Measurements from ENCODE around the gene CRYL1.
"Not testable (repeated sequence)": the region's sequence is repeated elsewhere in the genome, so short reads cannot be mapped to it uniquely, and the experiment has no call there.

Gene CRYL1

GRCh38 chr13:20442375-20442774 is 83.3 kb downstream of the CRYL1 start:
- TF ChIP-seq, protein P1, sequence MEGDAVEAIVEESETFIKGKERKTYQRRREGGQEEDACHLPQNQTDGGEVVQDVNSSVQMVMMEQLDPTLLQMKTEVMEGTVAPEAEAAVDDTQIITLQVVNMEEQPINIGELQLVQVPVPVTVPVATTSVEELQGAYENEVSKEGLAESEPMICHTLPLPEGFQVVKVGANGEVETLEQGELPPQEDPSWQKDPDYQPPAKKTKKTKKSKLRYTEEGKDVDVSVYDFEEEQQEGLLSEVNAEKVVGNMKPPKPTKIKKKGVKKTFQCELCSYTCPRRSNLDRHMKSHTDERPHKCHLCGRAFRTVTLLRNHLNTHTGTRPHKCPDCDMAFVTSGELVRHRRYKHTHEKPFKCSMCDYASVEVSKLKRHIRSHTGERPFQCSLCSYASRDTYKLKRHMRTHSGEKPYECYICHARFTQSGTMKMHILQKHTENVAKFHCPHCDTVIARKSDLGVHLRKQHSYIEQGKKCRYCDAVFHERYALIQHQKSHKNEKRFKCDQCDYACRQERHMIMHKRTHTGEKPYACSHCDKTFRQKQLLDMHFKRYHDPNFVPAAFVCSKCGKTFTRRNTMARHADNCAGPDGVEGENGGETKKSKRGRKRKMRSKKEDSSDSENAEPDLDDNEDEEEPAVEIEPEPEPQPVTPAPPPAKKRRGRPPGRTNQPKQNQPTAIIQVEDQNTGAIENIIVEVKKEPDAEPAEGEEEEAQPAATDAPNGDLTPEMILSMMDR (IDR thresholded peaks at IDR 0.05; ENCODE audit: low read depth, low read length), result no peak
- DNase-seq (ENCODE audit: extremely low read depth, low read depth), result no peak

GRCh38 chr13:20441879-20442278 is 83.8 kb downstream of the CRYL1 start:
- TF ChIP-seq, protein P1 (IDR thresholded peaks at IDR 0.05; ENCODE audit: low read depth, low read length), result no peak
- DNase-seq (ENCODE audit: extremely low read depth, low read depth), result no peak

DNA sequence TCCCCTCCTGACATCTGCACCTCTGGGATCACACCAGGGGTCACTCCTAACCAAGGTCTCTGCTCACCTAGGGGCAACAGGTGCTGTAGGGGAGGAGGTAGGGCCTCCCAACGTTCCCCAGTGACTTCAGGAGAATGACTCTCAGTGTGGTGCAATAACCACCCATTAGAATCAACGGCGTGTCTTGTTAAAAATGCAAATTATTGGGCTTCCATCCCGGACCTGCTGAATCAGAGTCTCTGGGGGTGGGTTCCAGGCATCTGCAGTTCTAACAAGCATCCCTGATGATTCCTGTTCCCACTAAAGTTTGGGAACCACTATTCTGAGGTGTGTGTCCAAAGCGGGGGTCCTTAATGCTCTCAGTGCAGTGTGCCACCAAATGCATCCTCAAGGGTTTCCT is 84.6 kb downstream of the CRYL1 start:
- DNase-seq (ENCODE audit: extremely low read depth, low read depth), result no peak
- TF ChIP-seq, protein P1 (IDR thresholded peaks at IDR 0.05; ENCODE audit: low read depth, low read length), result no peak

GRCh38 chr13:20439261-20439660 is 86.4 kb downstream of the CRYL1 start:
- TF ChIP-seq, protein P1 (IDR thresholded peaks at IDR 0.05; ENCODE audit: low read depth, low read length), result no peak
- no peak for DNase-seq (ENCODE audit: extremely low read depth, low read depth)

DNA sequence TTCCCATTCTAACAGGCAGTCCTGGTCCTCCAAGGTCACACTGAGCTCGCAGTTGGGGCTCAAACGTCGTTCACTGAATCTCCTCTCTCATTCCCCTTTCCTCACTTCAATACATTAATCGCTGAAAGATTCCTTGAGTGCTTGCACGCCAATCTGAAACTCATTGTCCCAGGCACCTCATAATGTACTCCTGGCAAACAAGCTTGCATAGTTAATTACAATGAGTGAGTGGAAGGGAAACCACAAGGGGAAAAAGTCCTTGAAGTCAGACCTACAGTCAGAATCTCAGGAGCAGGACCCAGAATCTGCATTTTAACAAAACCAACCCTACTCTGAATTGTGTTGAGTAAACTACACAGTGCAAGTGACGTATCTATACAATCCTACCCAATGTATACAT is 86.9 kb downstream of the CRYL1 start:
- TF ChIP-seq, protein P1 (IDR thresholded peaks at IDR 0.05; ENCODE audit: low read depth, low read length), result no peak
- DNase-seq (ENCODE audit: extremely low read depth, low read depth), result no peak

DNA sequence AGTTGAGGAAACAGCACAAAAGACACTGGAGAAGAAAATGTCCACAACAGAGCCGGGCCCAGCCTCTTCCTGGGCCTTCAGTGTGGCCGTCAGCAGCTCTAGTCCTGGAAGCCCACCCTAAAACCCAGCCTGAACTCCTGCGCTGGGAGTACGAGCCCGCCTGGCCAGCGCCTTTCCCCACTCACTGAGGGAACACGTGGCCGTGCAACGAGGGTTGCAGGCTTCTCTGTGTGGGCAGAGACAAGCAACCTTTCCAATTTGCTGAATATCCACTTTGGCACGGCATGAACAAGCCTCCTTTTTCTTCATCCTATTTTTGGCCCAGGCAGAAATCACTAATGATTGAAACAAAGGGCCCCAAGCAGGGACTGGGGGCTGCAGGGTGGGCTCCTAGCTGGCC is 89.2 kb downstream of the CRYL1 start:
- TF ChIP-seq, protein P1 (IDR thresholded peaks at IDR 0.05; ENCODE audit: low read depth, low read length), result no peak
- DNase-seq (ENCODE audit: extremely low read depth, low read depth), result no peak

DNA sequence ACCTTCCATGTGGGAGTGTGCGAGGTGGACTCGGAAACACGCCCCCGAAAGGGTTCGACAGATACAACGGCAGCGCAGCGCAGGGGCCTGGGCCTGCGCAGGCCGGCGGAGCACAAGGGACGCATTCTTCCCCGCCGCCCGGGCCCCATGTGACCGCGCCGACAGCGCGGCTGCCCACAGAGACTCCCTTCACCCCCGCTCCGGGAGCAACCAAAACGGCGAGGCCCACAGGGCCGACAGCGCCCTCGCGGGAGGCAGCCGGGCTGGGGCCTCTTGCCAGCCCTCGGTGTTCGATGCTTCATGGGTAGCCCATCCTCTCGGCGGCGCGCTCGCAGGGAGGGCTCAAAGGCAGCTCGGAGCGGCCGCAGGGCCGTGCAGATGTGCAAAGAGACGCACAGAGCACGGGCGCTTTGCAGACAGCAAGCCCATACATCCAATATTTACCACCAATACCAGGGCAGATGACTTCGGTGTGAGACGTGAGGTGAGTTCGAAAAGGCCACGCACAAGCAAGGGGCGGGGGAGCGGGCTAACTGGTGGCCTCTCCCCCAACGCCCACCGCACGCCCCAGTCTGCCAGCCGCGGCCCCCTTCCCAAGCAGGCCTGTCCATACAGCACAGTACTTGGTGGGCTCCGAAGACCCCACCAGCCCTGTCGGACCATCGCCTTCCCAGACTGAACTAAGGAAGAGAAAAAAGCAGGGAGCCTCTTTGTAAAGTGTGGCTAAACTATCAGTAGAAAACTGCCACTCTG is 89.9 kb downstream of the CRYL1 start:
- no peak for DNase-seq (ENCODE audit: extremely low read depth, low read depth)
- TF ChIP-seq, protein P1 (IDR thresholded peaks at IDR 0.05; ENCODE audit: low read depth, low read length), result no peak

DNA sequence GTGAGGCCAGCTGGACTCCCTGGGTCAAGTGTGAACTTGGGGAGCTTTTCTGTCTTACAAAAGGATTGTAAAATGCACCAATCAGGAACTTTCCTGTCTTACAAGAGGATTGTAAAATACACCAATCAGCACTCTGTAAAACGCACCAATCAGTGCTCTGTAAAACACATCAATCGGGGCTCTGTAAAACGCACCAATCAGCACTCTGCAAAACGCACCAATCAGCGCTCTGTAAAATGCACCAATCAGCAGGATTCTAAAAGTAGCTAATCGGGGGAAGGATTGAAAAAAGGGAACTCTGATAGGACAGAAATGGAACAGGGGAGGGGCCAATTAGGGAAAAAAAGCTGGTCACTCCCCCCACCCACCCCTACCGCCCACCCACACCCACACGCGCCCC is 91.4 kb downstream of the CRYL1 start:
- not testable (repeated sequence) for DNase-seq (ENCODE audit: extremely low read depth, low read depth)

All from AG09319 (cell line).